Endothelial cell of umbilical vein (primary cell): ENCODE measurements around the gene TMC6.

Experiments used
- CTCF ChIP-seq, 2 donors: IDR thresholded peaks; 1 replicate in 1 of 2; 2 replicates in 1 of 2; pipeline ENCODE4 v1.5.1; 2011; ENCODE audit warnings: low read length in 2 of 2, mild to moderate bottlenecking in 2 of 2, moderate library complexity in 2 of 2, control low read depth in 1 of 2, inconsistent platforms in 1 of 2, low read depth in 1 of 2; ENCODE audit not compliant: insufficient read depth in 1 of 2; ENCODE audit errors: extremely low read depth in 1 of 2
- EZH2 ChIP-seq: IDR thresholded peaks from 2 replicates; pipeline ENCODE4 v1.6.1; 2012; ENCODE audit warnings: borderline replicate concordance, low read depth, mild to moderate bottlenecking, moderate library complexity, low read length, inconsistent platforms; ENCODE audit not compliant: severe bottlenecking
- FOS ChIP-seq: IDR thresholded peaks from 2 replicates; pipeline ENCODE4 v1.6.1; 2011; ENCODE audit warnings: mild to moderate bottlenecking, low read length, moderate library complexity, borderline replicate concordance; ENCODE audit not compliant: insufficient read depth
- GATA2 ChIP-seq: IDR thresholded peaks from 2 replicates; pipeline ENCODE4 v1.7.0; 2011; ENCODE audit warnings: low read depth, mild to moderate bottlenecking, moderate library complexity, mixed read lengths, low read length; ENCODE audit not compliant: insufficient read length, insufficient read depth
- JUN ChIP-seq: IDR thresholded peaks from 2 replicates; pipeline ENCODE4 v1.6.1; 2011; ENCODE audit warnings: borderline replicate concordance, low read depth; ENCODE audit not compliant: insufficient read length, insufficient read depth
- MYC ChIP-seq: IDR thresholded peaks from one replicate; pipeline ENCODE4 v1.6.1; 2011; ENCODE audit warnings: mild to moderate bottlenecking, low read depth, low read length
- POLR2A ChIP-seq: IDR thresholded peaks from 2 replicates; pipeline ENCODE4 v1.6.1; 2012; ENCODE audit warnings: low read depth, mild to moderate bottlenecking, control low read depth, low read length
- POLR2AphosphoS5 ChIP-seq: IDR thresholded peaks from 2 replicates; pipeline ENCODE4 v1.6.1; 2012; ENCODE audit warnings: low read depth, mild to moderate bottlenecking, control low read depth, low read length, moderate library complexity; ENCODE audit not compliant: insufficient read depth
- TF ChIP-seq, protein P1 (sequence below): IDR thresholded peaks from 2 replicates; pipeline ENCODE4 v1.6.1; 2011; ENCODE audit not compliant: insufficient read depth, insufficient read length

- TF ChIP-seq EZH2 (no peak), POLR2AphosphoS5 (no peak), JUN (no peak), CTCF (IDR thresholded peaks at IDR 0.05; ENCODE audit: extremely low read depth in 1 of 2, insufficient read depth in 1 of 2, low read depth in 1 of 2, low read length in 2 of 2) (no peak), POLR2A (no peak), MYC (no peak), GATA2 (no peak), FOS (no peak)
- TF ChIP-seq, protein P1, sequence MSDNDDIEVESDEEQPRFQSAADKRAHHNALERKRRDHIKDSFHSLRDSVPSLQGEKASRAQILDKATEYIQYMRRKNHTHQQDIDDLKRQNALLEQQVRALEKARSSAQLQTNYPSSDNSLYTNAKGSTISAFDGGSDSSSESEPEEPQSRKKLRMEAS: no peak
Measured at GRCh38 chr17:78125138-78125913, 3.2 kb downstream of the TMC6 start.
